ENCODE data around the gene FOXN1. TPM values are rescaled to one million over a fixed set of nuclear protein-coding genes. Genes with fewer than 3 reads are reported as not detected.

Gene FOXN1
- total RNA-seq, 3 donors from 2014 or later (not counting 1 experiment from before 2014, with no cell fraction given) = not detected

- WGBS (ENCODE audit: insufficient coverage) = 85% methylated on average over 3 of the region's 3 CpGs
- H3K4me1 Mint-ChIP-seq = no peaks in the 10 kb centered on the region
- no peaks in the 10 kb centered on the region for H3K36me3 Mint-ChIP-seq
- no peak overlapping the region for H3K4me3 ChIP-seq (ENCODE audit: low read length)
- no peak for DNase-seq
- no peak overlapping the region for H3K27ac ChIP-seq (ENCODE audit: low read length)
- no peak for ATAC-seq
- no peaks in the 10 kb centered on the region for H3K4me1 ChIP-seq (ENCODE audit: control insufficient read depth, insufficient read depth, low read length)
- H3K27me3 Mint-ChIP-seq (ENCODE audit: low read depth in 2 of 2) = peaks cover 0 to 4% of the 10 kb centered on the region in 2 donors
- H3K27ac Mint-ChIP-seq = no peak overlapping the region
- no peak for TF ChIP-seq CTCF (IDR thresholded peaks at IDR 0.05)
- H3K4me3 Mint-ChIP-seq = no peak overlapping the region
- H3K9me3 ChIP-seq (ENCODE audit: control insufficient read depth, insufficient read depth, low read length) = no peaks in the 10 kb centered on the region
- intact Hi-C loops (cut with micrococcal nuclease) = no loop called here
- no peaks in the 10 kb centered on the region for H3K36me3 ChIP-seq (ENCODE audit: control insufficient read depth, insufficient read depth, low read length)
- no peaks in the 10 kb centered on the region for H3K9me3 Mint-ChIP-seq
- no peaks in the 10 kb centered on the region for H3K27me3 ChIP-seq (ENCODE audit: control insufficient read depth, insufficient read depth, low read length)
Observed at GRCh38 chr17:28485049-28485448, 21.1 kb upstream of the FOXN1 start.

GRCh38 chr17:28487881-28488532 is 18.1 kb upstream of the FOXN1 start:
- Mint-ChIP-seq H3K27ac (no peak overlapping the region), H3K36me3 (no peaks in the 10 kb centered on the region), H3K27me3 (ENCODE audit: low read depth in 2 of 2) (peaks cover 0 to 9% of the 10 kb centered on the region in 2 donors), H3K4me3 (no peak overlapping the region), H3K4me1 (no peaks in the 10 kb centered on the region), H3K9me3 (no peaks in the 10 kb centered on the region)
- ATAC-seq (no peak), DNase-seq (no peak)
- intact Hi-C loops (cut with micrococcal nuclease) = no loop called here
- no peaks in the 10 kb centered on the region for H3K4me1 ChIP-seq (ENCODE audit: control insufficient read depth, insufficient read depth, low read length)
- no peaks in the 10 kb centered on the region for H3K36me3 ChIP-seq (ENCODE audit: control insufficient read depth, insufficient read depth, low read length)
- no peaks in the 10 kb centered on the region for H3K9me3 ChIP-seq (ENCODE audit: control insufficient read depth, insufficient read depth, low read length)
- no peak overlapping the region for H3K4me3 ChIP-seq (ENCODE audit: low read length)
- TF ChIP-seq CTCF (IDR thresholded peaks at IDR 0.05) = no peak
- 96% methylated on average over 3 of the region's 5 CpGs for WGBS (ENCODE audit: insufficient coverage)
- no peaks in the 10 kb centered on the region for H3K27me3 ChIP-seq (ENCODE audit: control insufficient read depth, insufficient read depth, low read length)
- H3K27ac ChIP-seq (ENCODE audit: low read length) = no peak overlapping the region

- intact Hi-C loops (cut with micrococcal nuclease) = no loop called here
- 92% methylated on average over 7 of the region's 7 CpGs for WGBS (ENCODE audit: insufficient coverage)
- no peak overlapping the region for H3K4me3 Mint-ChIP-seq
Observed at GRCh38 chr17:28488533-28489276, 17.4 kb upstream of the FOXN1 start.

More at GRCh38 chr17:28488533-28489276, 17.4 kb upstream of the FOXN1 start:
- Mint-ChIP-seq H3K27me3 (ENCODE audit: low read depth in 2 of 2) (peaks cover 0 to 9% of the 10 kb centered on the region in 2 donors), H3K9me3 (no peaks in the 10 kb centered on the region), H3K36me3 (no peaks in the 10 kb centered on the region), H3K4me1 (no peaks in the 10 kb centered on the region), H3K27ac (no peak overlapping the region)
- TF ChIP-seq CTCF (IDR thresholded peaks at IDR 0.05) = no peak
- Histone ChIP-seq H3K27ac (ENCODE audit: low read length) (no peak overlapping the region), H3K36me3 (ENCODE audit: control insufficient read depth, insufficient read depth, low read length) (no peaks in the 10 kb centered on the region), H3K4me1 (ENCODE audit: control insufficient read depth, insufficient read depth, low read length) (no peaks in the 10 kb centered on the region), H3K4me3 (ENCODE audit: low read length) (no peak overlapping the region), H3K27me3 (ENCODE audit: control insufficient read depth, insufficient read depth, low read length) (no peaks in the 10 kb centered on the region), H3K9me3 (ENCODE audit: control insufficient read depth, insufficient read depth, low read length) (no peaks in the 10 kb centered on the region)
- ATAC-seq = no peak
- DNase-seq = no peak
